ENCODE measurements around the gene PLA2G2C. TPM values are rescaled to one million over a fixed set of nuclear protein-coding genes. Genes with fewer than 3 reads are reported as not detected.

The PLA2G2C gene
- not detected in 5 replicates for total RNA-seq (2022; extraction: Qiagen RNA extraction; ENCODE audit: low read depth)

GRCh38 chr1:20185834-20186782 lies at the start of gene PLA2G2C, which contains the start of gene UBXN10:
TSS of gene PLA2G2C (minus strand) at chr1:20186518. CDS start at chr1:20177363, 9,155 bp downstream.
TSS of gene UBXN10 (plus strand) at chr1:20186096. CDS start at chr1:20190562, 4,466 bp downstream.

GRCh38 chr1:20138961-20139550 lies 47.3 kb downstream of the PLA2G2C start, which contains the start of gene PLA2G2F:
TSS of gene PLA2G2F (plus strand) at chr1:20139323. CDS start at chr1:20139428, 105 bp downstream.

GRCh38 chr1:20119347-20119746 lies 67.0 kb downstream of the PLA2G2C start, which contains the start of gene PLA2G2D:
TSS of gene PLA2G2D (minus strand) at chr1:20119536. CDS start at chr1:20119498, 38 bp downstream.

Other genes with a start within 250 kb of the PLA2G2C start
- gene PLA2G2A, start 206.9 kb downstream of the PLA2G2C start, total RNA-seq (2022; extraction: Qiagen RNA extraction; ENCODE audit: low read depth): not detected in 5 replicates
- not detected in 5 replicates for gene PLA2G5, start 116.3 kb downstream of the PLA2G2C start, total RNA-seq (2022; extraction: Qiagen RNA extraction; ENCODE audit: low read depth)
- not detected in 5 replicates for gene PLA2G2D, start 67.0 kb downstream of the PLA2G2C start, total RNA-seq (2022; extraction: Qiagen RNA extraction; ENCODE audit: low read depth)
- not detected in 5 replicates for gene PLA2G2F, start 47.2 kb downstream of the PLA2G2C start, total RNA-seq (2022; extraction: Qiagen RNA extraction; ENCODE audit: low read depth)
- gene UBXN10, start 422 bp downstream of the PLA2G2C start, total RNA-seq (2022; extraction: Qiagen RNA extraction; ENCODE audit: low read depth): not detected in 5 replicates
- not detected in 5 replicates for gene VWA5B1, start 104.4 kb upstream of the PLA2G2C start, total RNA-seq (2022; extraction: Qiagen RNA extraction; ENCODE audit: low read depth)